Nephron progenitor cell (in vitro differentiated cells): ENCODE results near the gene ANO10.

ENCODE experiments used
- DNase-seq: peaks from one replicate; pipeline ENCODE4 v3.0.0; 2021
- H3K27ac Mint-ChIP-seq: 2 replicates; pipeline ENCODE4 v1.8.0; 2021; ENCODE audit warnings: mild to moderate bottlenecking, moderate library complexity, mixed read lengths
- H3K27me3 Mint-ChIP-seq: 2 replicates; pipeline ENCODE4 v1.8.0; 2021; ENCODE audit warnings: mild to moderate bottlenecking, low read depth, mixed read lengths; ENCODE audit not compliant: poor library complexity
- H3K36me3 Mint-ChIP-seq: 2 replicates; pipeline ENCODE4 v1.8.0; 2021; ENCODE audit warnings: low read depth, mixed read lengths
- H3K4me1 Mint-ChIP-seq: 2 replicates; pipeline ENCODE4 v1.8.0; 2021; ENCODE audit warnings: mixed read lengths
- H3K4me3 Mint-ChIP-seq: 2 replicates; pipeline ENCODE4 v1.8.0; 2021; ENCODE audit warnings: mild to moderate bottlenecking, moderate library complexity, mixed read lengths
- H3K9me3 Mint-ChIP-seq: 2 replicates; pipeline ENCODE4 v1.8.0; 2021; ENCODE audit warnings: mild to moderate bottlenecking, moderate library complexity, mixed read lengths
- CTCF ChIP-seq: fragments of 200-600 bp; sonication (generic); IDR thresholded peaks from 2 replicates; pipeline ENCODE4 v1.5.0; 2021; ENCODE audit warnings: antibody characterized with exemption

The ANO10 gene

GRCh38 chr3:43641306-43642114 is 19.7 kb upstream of the ANO10 start:
- no peaks in the 10 kb centered on the region for H3K9me3 Mint-ChIP-seq
- no peak for DNase-seq
- H3K4me3 Mint-ChIP-seq = no peak overlapping the region
- H3K4me1 Mint-ChIP-seq = peaks cover 13% of the 10 kb centered on the region
- no peak for TF ChIP-seq CTCF
- no peak overlapping the region for H3K27ac Mint-ChIP-seq
- H3K27me3 Mint-ChIP-seq = peaks cover 3% of the 10 kb centered on the region
- no peaks in the 10 kb centered on the region for H3K36me3 Mint-ChIP-seq

- Mint-ChIP-seq H3K36me3 (no peaks in the 10 kb centered on the region), H3K4me3 (no peak overlapping the region), H3K27ac (no peak overlapping the region), H3K9me3 (no peaks in the 10 kb centered on the region), H3K4me1 (peaks cover 21% of the 10 kb centered on the region), H3K27me3 (peaks cover 3% of the 10 kb centered on the region)
- TF ChIP-seq CTCF = no peak
- no peak for DNase-seq
These were observed 18.9 kb upstream of the ANO10 start for GRCh38 chr3:43640681-43641080.

DNA sequence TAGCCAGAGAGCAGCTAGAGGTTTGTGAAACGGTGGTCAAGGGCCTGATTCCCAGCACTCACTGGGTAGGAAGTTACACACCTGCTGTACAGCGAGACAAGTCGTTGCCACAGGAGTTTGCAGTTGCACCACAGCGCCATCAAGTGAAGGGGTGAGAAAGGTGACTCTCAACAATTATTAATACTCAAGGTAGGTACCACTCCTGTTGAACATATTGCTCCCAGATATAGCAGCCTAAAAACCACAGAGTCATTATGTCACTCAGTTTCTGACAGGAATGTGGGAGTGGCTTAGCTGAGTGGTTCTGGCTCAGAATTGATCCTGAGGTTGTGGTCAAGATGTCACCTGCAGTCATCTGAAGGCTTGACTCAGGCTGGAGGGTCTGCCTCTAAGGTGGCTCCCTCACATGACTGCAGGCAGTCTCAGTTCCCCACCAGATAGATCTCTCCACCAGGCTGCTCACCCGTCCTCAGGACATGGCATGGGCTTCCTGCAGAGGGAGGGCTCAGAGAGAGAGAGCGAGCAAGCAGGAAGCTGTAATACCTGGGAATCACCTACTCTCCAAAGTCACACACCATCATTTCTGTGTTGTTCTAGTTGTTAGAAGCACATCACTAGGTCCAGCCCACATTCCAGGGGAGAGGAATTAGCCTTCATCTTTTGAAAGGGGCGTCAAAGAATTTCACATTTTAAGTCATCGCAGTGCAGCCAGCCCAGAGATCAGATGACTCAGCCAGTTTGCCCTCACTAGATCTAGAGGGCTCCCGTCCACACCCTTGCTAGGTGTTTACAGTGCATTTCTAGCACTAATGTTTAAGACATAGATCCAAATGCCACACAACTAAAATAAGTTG is 17.0 kb upstream of the ANO10 start:
- H3K27me3 Mint-ChIP-seq = peaks cover 3% of the 10 kb centered on the region
- no peak overlapping the region for H3K4me3 Mint-ChIP-seq
- no peak for DNase-seq
- H3K36me3 Mint-ChIP-seq = no peaks in the 10 kb centered on the region
- no peak for TF ChIP-seq CTCF
- no peak overlapping the region for H3K27ac Mint-ChIP-seq
- H3K4me1 Mint-ChIP-seq = peaks cover 31% of the 10 kb centered on the region
- H3K9me3 Mint-ChIP-seq = peaks cover 3% of the 10 kb centered on the region

GRCh38 chr3:43637702-43638101 is 15.9 kb upstream of the ANO10 start:
- H3K4me3 Mint-ChIP-seq = no peak overlapping the region
- no peaks in the 10 kb centered on the region for H3K36me3 Mint-ChIP-seq
- DNase-seq = no peak
- H3K27me3 Mint-ChIP-seq = peaks cover 3% of the 10 kb centered on the region
- no peak for TF ChIP-seq CTCF
- H3K27ac Mint-ChIP-seq = no peak overlapping the region
- peaks cover 31% of the 10 kb centered on the region for H3K4me1 Mint-ChIP-seq
- peaks cover 11% of the 10 kb centered on the region for H3K9me3 Mint-ChIP-seq

- DNase-seq = no peak
- TF ChIP-seq CTCF = no peak
- Mint-ChIP-seq H3K4me3 (no peak overlapping the region), H3K27me3 (peaks cover 4% of the 10 kb centered on the region), H3K4me1 (peaks cover 25% of the 10 kb centered on the region), H3K9me3 (peaks cover 21% of the 10 kb centered on the region), H3K27ac (no peak overlapping the region), H3K36me3 (no peaks in the 10 kb centered on the region)
These were observed 11.2 kb upstream of the ANO10 start for GRCh38 chr3:43632986-43633385.
